GM19035 (cell line): ENCODE measurements around the gene ZNRD2.

ENCODE experiments used
- ATAC-seq: cut with Tn5 transposase; IDR thresholded peaks from one replicate; pipeline ENCODE4 v1.9.1; 2021; ENCODE audit not compliant: unreplicated experiment

Gene ZNRD2

DNA sequence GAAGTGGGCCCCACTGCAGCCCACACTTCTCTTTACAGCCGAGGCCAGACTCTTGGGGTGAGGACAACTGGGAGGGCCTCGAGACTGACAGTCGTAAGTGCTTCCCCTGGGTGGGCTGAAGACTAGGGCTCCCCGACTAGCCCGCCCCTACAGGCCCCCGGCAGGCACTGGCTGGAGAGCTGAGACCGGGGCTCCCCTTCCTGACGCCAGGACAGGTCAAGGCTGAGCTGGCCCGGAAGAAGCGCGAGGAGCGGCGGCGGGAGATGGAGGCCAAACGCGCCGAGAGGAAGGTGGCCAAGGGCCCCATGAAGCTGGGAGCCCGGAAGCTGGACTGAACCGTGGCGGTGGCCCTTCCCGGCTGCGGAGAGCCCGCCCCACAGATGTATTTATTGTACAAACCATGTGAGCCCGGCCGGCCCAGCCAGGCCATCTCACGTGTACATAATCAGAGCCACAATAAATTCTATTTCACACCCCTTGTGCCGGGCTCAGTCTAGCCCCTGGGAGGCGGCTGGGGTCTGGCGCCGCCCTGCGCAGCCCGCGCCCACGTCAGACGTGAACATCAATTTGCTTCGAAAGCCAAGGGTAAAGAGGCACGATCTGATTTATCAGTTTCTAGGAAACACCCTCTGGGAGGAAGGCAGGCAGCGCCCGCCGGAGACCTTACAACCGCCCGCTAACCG lies 31.9 kb upstream of the ZNRD2 start:
- ATAC-seq, result no peak

DNA sequence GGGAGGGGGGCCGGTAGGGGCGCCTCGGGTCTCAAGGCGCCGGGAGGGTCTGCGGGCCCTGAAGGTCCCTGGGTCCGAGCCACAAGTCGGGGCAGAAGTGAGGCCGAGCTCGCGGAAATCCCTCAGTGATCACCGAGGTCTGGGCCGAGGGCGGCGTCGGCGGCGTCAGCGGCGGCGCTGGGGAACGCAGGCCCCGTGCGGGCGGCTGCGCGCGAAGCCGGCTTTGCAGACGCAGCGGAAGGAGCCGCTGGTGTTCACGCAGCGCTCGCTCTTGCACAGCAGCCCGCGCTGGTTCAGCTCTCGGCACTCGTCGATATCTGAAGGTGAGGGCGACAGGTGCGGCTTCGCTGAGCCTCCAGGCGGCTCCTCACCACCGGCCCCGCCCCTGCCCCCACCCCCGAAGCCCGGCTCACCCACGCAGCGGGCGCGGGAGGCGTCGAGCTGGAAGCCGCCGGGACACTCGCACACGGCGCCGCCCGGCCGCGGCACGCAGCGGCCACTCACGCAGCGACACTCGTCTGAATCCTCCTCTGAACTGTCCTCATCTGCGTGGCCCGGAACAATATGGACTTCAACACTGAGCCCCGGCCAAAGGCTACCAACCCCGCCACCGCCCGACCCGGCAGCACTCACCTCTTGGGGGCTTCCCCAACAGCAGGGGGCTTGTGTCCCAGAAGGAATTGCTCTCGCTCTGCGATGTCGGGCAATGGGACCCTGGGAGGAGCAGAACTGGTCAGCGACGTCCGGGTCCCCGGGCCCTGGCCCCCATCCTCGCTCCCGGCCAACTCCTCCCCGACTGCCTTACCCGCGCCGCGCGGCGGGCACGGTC lies 31.1 kb upstream of the ZNRD2 start:
- no peak for ATAC-seq

- ATAC-seq, result peak; percentile 56
Observed at GRCh38 chr11:65539744-65540289, 30.5 kb upstream of the ZNRD2 start.

DNA sequence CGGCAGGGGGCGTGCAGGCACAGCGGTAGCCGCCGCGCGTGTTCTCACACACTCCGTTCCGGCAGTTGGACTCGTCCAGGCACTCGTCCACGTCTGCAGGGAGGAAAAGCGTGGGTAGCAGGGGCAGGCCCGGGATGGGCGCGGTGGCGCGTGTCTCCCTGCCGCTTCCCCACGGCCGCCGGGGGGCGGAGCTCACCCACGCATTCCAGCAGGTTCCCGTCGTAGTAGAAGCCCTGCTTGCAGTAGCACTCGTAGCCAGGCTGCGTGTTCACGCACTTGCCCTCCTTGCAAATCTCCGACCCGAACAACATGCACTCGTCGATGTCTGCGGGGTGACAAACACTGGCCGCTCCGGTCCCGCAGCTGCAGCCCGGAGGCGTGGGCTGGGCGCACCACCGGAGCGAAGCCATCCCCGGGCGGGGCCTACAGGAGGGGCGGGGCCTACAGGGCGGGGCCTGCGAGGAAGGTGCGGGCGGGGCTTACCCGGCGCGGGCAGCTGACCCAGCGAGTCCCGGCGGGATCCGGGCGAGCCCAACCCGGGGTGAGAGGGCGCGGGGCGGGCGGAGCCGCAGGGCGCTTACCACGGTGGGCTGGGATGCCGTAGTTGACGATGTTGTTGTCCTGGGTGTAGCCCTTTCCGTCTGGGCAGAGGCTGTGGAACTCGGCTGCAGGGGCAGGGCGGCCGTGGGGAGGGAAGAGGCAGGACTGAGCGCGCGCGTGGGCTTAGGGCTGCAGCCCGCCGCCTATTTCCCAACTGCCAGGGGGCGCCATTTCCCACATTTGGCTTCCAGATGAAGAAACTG lies 29.8 kb upstream of the ZNRD2 start:
- peak; percentile 69 for ATAC-seq

DNA sequence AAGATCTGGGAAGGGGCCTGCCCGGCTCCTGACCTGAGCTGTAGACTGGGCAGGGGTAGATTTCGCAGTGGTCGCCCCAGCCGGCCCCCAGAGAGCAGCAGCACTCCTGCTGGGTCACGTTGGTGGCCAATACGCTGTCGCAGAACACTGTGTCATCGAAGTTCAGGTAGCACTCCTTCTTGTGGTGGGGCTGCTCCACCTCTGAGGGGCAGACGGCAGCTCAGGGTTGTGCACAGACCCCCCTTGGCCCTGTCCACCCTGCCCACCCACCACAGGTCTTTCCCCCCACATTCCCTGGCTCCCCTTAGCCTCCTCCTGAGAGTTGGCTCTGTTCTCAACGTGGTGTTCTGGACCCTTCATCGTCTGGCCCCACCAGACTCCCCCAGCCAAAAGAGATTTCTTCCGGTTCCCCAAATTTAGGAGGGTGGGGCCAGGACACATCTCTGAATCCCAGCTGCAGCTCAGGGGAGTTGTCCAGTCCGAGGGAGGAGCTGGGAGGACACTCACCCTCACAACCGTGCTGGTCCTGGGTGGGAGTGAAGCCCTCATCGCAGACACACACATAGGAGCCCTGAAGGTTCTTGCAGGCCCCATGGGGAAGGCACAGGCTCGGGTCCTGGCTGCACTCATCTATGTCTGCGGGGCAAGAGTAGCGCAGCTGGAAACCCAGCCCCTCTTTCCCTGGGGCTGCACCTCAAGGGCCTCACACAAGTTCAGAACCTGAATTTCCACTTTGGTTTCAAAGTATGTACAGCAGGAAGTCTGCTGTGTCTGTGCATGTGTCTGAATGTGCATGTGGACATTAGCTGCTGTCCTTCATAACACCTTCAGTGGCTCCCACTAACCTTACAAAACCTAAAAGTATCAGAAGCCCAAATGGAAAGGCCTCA lies 28.9 kb upstream of the ZNRD2 start:
- no peak for ATAC-seq

DNA sequence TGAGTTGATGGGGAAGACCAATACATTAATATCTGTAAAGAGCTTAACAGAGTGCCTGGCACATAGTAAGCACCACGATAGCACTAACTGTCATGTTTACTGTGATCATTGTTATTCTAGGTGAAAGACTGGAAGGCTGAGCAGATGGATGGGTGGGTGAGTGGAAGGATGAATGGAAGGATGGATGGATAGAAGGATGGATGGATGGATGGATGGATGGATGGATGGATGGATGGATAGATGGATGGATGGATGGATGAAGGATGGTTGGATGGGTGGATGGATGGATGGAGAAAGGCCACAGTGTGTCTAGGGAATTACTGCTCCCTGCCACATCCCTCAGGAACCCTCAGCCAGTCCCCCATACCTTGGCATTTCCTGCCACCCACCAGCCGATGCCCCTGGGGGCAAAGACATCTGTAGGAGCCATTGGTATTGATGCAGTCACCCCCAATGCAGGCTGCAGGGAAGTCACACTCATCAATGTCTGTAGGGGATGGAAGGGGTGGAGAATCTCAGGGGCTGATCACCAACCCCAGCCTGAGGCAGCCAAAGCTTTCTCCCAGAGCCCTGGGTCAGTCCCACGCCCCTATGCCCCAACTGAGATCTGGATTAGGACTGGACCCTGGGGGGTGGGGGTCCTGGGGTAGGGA lies 27.4 kb upstream of the ZNRD2 start:
- ATAC-seq, result no peak

GRCh38 chr11:65545853-65546216 lies 24.4 kb upstream of the ZNRD2 start:
- no peak for ATAC-seq

DNA sequence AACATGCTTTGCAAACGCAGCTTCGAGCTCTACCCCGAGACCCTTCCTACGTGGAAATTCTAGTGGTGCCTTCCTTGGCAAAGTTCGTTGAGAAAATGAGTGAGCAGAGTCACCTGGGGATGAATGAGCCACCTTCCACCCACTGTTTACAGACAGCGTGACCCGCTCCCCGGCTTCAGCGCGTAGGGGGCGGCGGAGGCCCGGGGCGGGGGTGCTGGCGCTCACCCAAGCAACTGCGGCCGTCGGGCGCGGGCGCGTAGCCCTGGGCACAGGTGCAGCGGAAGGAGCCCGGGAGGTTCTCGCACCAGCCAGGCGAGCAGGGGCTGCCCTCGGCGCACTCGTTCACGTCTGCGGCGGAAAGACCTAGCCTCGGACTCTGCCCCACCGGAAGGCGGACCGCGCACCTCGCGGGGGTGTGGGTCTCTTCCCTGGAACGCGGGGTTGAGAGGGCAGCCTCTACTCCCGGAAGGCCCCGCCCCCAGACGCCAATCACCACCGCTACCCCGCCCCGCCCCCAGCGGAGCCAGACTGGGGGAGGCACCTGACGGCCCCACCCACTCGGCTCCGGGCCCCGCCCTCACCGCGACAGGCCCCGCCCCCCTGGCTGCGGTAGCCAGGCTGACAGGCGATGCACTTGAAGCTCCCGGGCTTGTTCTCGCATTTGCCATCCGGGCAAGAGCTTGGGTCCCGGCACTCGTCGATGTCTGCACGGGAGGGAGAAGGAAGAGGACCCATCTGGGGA lies 23.9 kb upstream of the ZNRD2 start:
- ATAC-seq, result peak; percentile 88

DNA sequence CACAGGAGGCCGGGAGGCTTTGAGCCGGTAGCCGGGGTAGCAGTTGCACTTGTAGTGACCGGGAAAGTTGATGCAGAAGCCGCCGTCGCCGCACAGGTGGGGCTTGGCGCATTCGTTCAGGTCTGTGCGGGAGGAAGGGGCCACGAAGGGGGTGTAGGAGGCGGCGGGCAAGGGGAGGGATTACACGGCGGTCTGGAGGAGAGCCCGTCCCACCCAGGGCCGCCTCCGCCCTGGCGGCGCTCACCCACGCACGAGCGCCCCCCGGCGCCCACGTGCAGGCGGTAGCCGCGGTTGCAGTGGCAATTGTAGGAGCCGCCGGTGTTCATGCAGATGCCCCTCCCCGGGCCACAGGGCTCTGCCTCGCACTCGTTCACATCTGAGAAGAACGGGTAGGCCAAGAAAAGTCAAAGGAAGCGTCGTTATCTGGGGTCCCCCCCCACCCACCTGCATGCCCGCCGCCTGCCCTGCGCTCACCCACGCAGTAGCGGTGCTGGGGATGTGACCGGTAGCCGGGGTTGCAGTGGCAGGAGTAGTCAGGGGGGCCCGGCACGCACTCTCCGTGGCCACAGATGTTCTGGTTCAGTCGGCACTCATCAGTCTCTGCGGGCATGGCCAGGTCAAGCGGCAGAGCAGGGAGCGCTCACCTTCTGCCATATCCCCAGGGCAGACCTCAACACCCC lies 22.7 kb upstream of the ZNRD2 start:
- no peak for ATAC-seq

GRCh38 chr11:65548395-65548794 lies 21.9 kb upstream of the ZNRD2 start:
- no peak for ATAC-seq

- no peak for ATAC-seq
Observed at GRCh38 chr11:65549096-65549495, 21.2 kb upstream of the ZNRD2 start.

- ATAC-seq, result peak; percentile 63
Observed at GRCh38 chr11:65551572-65552387, 18.5 kb upstream of the ZNRD2 start.

DNA sequence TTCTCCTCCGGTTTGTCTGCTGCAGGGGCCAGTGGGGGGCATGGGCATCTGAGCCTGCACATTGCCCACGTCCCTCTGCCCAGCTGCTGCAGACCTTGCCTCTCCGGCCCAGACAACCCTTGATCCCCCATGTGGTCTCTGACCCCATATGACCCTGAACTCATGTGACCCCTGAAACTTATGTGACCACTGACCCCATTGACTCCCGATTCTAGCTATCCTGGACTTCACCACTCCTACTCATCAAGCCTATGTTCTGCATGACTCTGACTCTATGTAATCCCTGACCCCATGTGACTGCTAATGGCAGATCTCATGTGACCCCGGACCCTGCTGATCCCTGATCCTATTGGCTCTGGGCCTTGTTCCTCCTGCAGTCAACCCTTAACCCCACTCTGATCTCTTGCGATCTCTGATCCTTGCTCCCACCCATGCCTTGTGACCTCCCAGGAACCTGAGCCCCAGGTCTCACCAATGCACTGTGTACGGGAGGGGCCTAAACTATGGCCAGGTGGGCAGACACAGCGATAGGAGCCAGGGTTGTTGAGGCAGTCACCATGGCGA lies 17.8 kb upstream of the ZNRD2 start:
- ATAC-seq, result no peak

GRCh38 chr11:65553301-65554001 lies 16.8 kb upstream of the ZNRD2 start:
- ATAC-seq, result no peak

DNA sequence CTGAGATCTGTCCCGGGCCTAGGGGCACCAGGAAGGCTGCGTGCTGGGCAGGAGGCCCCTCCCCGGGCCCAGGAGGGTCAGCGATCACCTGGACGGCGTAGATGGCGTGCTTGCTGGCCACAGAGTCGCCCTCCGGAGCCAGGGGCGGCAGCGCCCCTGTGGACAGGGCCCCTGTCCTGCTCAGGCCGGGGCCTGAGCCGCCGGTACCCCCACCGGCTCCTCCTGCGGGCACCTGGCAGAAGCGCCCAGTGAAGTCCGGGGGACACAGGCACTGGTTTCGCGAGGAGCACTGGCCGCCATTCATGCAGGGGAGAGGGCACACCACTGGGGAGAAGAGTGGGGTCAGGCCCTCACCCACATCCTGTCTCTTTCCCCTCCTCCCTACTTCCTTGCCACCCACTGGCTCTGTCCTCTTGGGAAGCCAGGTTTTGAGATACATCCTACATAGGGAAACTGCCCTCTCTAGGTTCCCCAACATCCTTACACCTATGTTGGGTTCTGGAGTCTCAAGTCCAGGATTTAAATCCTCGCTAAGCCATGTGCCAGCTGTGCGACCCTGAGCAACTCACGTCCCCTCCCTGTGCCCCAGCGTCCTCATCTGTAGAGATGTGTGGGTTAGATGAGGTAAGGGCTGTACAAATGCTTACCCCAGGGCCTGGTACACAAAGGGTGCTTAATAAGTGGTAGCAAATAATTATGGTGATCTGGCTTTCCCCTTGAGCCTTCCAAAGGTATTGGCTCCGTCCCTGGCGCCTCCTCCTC lies 16.0 kb upstream of the ZNRD2 start:
- no peak for ATAC-seq

DNA sequence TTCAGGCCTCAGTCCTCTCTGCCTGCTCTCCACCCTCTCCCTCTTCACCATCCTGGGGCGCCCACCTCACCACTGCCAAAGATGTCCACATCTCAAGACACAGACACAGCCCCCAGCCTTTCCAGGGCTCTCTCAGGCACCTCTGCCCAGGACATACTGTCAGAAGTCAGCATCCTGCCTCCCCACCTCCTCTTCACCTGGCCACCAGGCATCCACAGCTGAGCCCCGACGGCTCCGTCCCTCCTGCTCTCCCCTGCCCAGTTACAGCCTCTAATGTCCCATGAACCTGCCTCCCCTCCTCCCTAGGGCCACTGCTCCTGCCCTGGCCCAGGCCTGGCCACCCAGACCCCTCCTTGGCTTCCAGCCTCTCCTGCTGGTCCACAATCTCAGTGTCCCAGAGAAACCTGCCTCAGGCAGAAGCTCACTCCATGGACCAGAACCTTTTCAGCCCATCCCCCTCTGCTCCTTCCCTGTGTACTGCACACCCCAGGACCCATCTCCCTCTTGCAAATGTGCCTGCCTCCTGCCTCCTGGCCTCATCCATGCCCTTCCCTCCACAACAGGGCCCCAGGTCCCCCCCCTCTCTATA lies 15.3 kb upstream of the ZNRD2 start:
- ATAC-seq, result no peak
